Astrocyte (in vitro differentiated cells and primary cell): Measurements from ENCODE around the gene PARP2. TPM values are rescaled to one million over a fixed set of nuclear protein-coding genes. Genes with fewer than 3 reads are reported as not detected.

Experiments used
- DNase-seq: peaks from one replicate; pipeline ENCODE4 v3.0.0-alpha.2; 2010; ENCODE audit warnings: low read depth
- FAIRE-seq: peaks from 2 replicates; lab custom pipeline; 2011; peaks lifted over from hg19 to GRCh38; lab: Jason Lieb, UNC
- H2AFZ ChIP-seq: 2 replicates; pipeline ENCODE4 v1.6.0; 2012; ENCODE audit warnings: low read depth, low read length, inconsistent platforms
- H3K27ac ChIP-seq: 2 replicates; pipeline ENCODE4 v1.5.1; 2011; ENCODE audit warnings: low read depth, low read length, inconsistent platforms
- H3K27me3 ChIP-seq: 2 replicates; pipeline ENCODE4 v1.6.0; 2011; ENCODE audit warnings: low read length, inconsistent platforms; ENCODE audit not compliant: insufficient read depth
- H3K36me3 ChIP-seq: 2 replicates; pipeline ENCODE4 v1.5.1; 2011; ENCODE audit warnings: low read length, inconsistent platforms; ENCODE audit not compliant: insufficient read depth
- H3K4me1 ChIP-seq: 2 replicates; pipeline ENCODE4 v1.5.1; 2011; ENCODE audit warnings: low read length, inconsistent platforms; ENCODE audit not compliant: insufficient read depth
- H3K4me2 ChIP-seq: 2 replicates; pipeline ENCODE4 v1.6.0; 2012; ENCODE audit warnings: low read length, inconsistent platforms
- H3K4me3 ChIP-seq: 2 replicates; pipeline ENCODE4 v1.5.1; 2011; ENCODE audit warnings: low read depth, mild to moderate bottlenecking, low read length, inconsistent platforms; ENCODE audit not compliant: insufficient read depth
- H3K79me2 ChIP-seq: 2 replicates; pipeline ENCODE4 v1.6.0; 2012; ENCODE audit warnings: mild to moderate bottlenecking, low read length, inconsistent platforms; ENCODE audit not compliant: insufficient read depth
- H3K9ac ChIP-seq: 2 replicates; pipeline ENCODE4 v1.6.0; 2012; ENCODE audit warnings: mild to moderate bottlenecking, low read length, inconsistent platforms
- H3K9me3 ChIP-seq: 2 replicates; pipeline ENCODE4 v1.5.1; 2012; ENCODE audit warnings: low read depth, mild to moderate bottlenecking, low read length, inconsistent platforms; ENCODE audit not compliant: insufficient read depth
- H4K20me1 ChIP-seq: 2 replicates; pipeline ENCODE4 v1.6.0; 2012; ENCODE audit warnings: low read length, inconsistent platforms; ENCODE audit not compliant: insufficient read depth
- H3K27ac Mint-ChIP-seq: one replicate; pipeline ENCODE4 v1.8.0; 2021; ENCODE audit warnings: mild to moderate bottlenecking, mixed read lengths; ENCODE audit not compliant: unreplicated experiment
- H3K27me3 Mint-ChIP-seq: one replicate; pipeline ENCODE4 v1.8.0; 2021; ENCODE audit warnings: low read depth, mixed read lengths; ENCODE audit not compliant: unreplicated experiment
- H3K36me3 Mint-ChIP-seq: one replicate; pipeline ENCODE4 v1.8.0; 2021; ENCODE audit warnings: low read depth, mixed read lengths; ENCODE audit not compliant: unreplicated experiment
- H3K4me1 Mint-ChIP-seq: one replicate; pipeline ENCODE4 v1.8.0; 2021; ENCODE audit warnings: low read depth, mixed read lengths; ENCODE audit not compliant: unreplicated experiment
- H3K4me3 Mint-ChIP-seq: one replicate; pipeline ENCODE4 v1.8.0; 2021; ENCODE audit warnings: mild to moderate bottlenecking, moderate library complexity, mixed read lengths; ENCODE audit not compliant: unreplicated experiment
- H3K9me3 Mint-ChIP-seq: one replicate; pipeline ENCODE4 v1.8.0; 2021; ENCODE audit warnings: mild to moderate bottlenecking, mixed read lengths; ENCODE audit not compliant: unreplicated experiment
- CTCF ChIP-seq: IDR thresholded peaks from 2 replicates; pipeline ENCODE4 v1.5.1; 2011; ENCODE audit warnings: low read depth, mild to moderate bottlenecking, inconsistent platforms, low read length, moderate library complexity; ENCODE audit not compliant: insufficient read depth
- EZH2 ChIP-seq: IDR thresholded peaks from 2 replicates; pipeline ENCODE4 v1.6.1; 2012; ENCODE audit warnings: mild to moderate bottlenecking, low read length, inconsistent platforms; ENCODE audit not compliant: insufficient read depth
- total RNA-seq: library from RNA; stranded (reverse); gene quantifications from 2 replicates; pipeline ENCODE4 v1.2.1, GENCODE V29; 2021

PARP2 gene
- total RNA-seq, 1 donor from 2014 or later = 21.5 TPM

GRCh38 chr14:20295067-20295466, 48.4 kb upstream of the PARP2 start:
- Histone ChIP-seq H3K27me3 (no peaks in the 10 kb centered on the region), H3K27ac (no peak overlapping the region), H2AFZ (no peak overlapping the region), H3K4me1 (no peaks in the 10 kb centered on the region), H3K79me2 (no peaks in the 10 kb centered on the region), H3K4me2 (no peak overlapping the region), H3K9ac (no peak overlapping the region), H3K4me3 (no peak overlapping the region), H3K9me3 (no peaks in the 10 kb centered on the region), H3K36me3 (peaks cover 39% of the 10 kb centered on the region), H4K20me1 (no peaks in the 10 kb centered on the region)
- FAIRE-seq (no peak), DNase-seq (no peak)
- no peak overlapping the region for H3K27ac Mint-ChIP-seq
- no peak for TF ChIP-seq CTCF
- no peak for TF ChIP-seq EZH2
- no peaks in the 10 kb centered on the region for H3K9me3 Mint-ChIP-seq
- H3K4me1 Mint-ChIP-seq = no peaks in the 10 kb centered on the region
- H3K27me3 Mint-ChIP-seq = no peaks in the 10 kb centered on the region
- H3K4me3 Mint-ChIP-seq = no peak overlapping the region
- H3K36me3 Mint-ChIP-seq = peaks cover 9% of the 10 kb centered on the region

- Histone ChIP-seq H2AFZ (no peak overlapping the region), H3K27ac (no peak overlapping the region), H4K20me1 (no peaks in the 10 kb centered on the region), H3K4me2 (peak overlapping the region; percentile 39), H3K27me3 (no peaks in the 10 kb centered on the region), H3K9ac (no peak overlapping the region), H3K4me3 (no peak overlapping the region), H3K4me1 (peaks cover 5% of the 10 kb centered on the region), H3K36me3 (peaks cover 27% of the 10 kb centered on the region), H3K79me2 (peaks cover 23% of the 10 kb centered on the region), H3K9me3 (no peaks in the 10 kb centered on the region)
- TF ChIP-seq EZH2 = no peak
- no peak for TF ChIP-seq CTCF
- H3K27me3 Mint-ChIP-seq = no peaks in the 10 kb centered on the region
- H3K4me1 Mint-ChIP-seq = peaks cover 13% of the 10 kb centered on the region
- FAIRE-seq (no peak), DNase-seq (peak; percentile 39)
- H3K4me3 Mint-ChIP-seq = no peak overlapping the region
- H3K36me3 Mint-ChIP-seq = peaks cover 8% of the 10 kb centered on the region
- H3K27ac Mint-ChIP-seq = peak overlapping the region; percentile 6
- no peaks in the 10 kb centered on the region for H3K9me3 Mint-ChIP-seq
Observed at GRCh38 chr14:20302042-20302755, 41.2 kb upstream of the PARP2 start.
